Middle frontal gyrus (tissue), 1 donor: Measurements from ENCODE around the gene NHLRC4.

Source experiments
- DNase-seq: peaks from one replicate; pipeline ENCODE4 v3.0.0-alpha.2; 2015; ENCODE audit warnings: low spot score; ENCODE audit errors: extremely low spot score

Gene NHLRC4

DNA sequence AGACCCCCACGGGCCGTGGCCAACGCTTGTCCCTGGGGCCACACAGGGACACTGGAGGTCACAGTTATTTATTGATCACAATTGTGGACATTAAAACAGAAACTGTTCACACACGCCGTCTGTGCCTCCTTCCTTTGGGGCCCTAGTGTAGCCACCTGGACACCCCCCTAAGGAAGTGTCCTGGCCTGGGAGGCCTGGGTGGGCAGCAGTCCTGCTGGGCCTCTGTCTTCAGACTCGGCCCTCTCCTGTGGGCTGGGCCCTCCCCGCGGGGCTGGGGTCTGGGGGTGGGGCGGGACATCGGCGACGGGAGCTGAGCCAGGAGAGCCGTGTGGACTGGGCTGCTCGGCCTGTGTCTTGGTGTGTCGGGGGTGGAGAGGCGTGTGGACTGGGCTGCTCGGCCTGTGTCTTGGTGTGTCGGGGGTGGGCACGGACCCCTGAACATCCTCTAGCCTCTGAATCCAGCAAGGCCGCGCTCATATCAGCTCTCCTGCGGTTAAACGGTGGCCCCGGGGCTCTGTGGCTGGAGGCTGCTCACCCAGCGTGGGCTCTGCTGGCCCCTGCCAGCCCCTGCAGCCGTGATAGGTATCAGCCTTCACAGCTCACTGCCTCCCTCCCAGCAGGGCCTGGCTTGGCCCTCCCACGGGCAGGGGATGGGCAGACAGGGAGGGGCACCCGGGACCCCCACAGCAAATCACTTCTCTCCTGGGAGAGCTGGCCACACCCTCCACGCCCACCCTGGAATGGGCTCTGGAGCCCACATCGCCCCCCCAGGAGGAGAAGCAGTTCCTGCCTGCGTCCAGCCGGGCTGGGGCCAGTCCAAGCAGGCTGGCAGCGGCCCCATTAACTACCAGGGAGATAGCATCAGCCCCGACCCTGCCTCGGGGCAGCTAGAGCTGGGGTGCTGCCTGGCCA is 1.1 kb upstream of the NHLRC4 start:
- no peak for DNase-seq

DNA sequence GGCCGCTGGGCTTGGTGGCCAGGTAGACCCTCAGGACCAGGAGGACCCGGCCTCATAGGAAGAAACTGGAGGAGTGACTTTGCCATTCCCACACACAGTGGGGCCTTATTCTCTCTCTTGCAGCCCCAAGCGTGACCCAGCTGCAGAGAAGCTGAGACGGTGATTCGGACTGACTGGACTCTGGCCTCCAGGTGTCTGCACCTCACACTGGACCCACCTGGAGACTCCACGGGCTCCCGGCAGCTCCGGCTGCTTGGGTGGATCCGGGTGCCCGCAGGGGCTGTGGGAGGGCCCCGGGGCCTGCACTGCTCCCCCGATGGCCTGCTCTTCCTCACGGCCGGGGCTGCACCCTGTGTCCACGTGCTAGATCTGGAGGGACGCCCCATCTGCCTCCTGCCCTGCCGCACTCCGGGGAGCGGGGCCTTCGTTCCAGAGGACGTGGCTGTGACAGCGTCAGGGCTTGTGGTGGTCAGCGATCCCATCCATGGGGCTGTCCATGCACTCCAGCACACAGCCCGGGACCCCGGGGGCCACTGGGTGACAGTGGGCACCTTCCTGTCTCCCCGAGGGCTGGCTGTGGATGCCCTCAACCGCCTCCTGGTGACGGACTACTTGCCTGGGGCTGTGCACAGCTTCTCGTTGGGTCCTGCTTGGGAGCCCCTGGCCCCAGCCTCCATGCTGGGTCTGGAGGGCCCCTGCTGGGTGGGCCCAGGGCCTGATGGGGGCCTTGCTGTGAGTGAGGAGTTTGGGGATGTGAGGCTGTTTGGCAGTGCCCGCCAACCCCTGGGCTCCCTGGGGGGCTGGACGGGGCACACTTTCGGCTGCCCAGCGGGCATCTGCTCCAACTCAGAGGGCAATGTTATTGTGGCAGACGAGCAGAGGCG is 810 bp downstream of the NHLRC4 start:
- DNase-seq = no peak

DNA sequence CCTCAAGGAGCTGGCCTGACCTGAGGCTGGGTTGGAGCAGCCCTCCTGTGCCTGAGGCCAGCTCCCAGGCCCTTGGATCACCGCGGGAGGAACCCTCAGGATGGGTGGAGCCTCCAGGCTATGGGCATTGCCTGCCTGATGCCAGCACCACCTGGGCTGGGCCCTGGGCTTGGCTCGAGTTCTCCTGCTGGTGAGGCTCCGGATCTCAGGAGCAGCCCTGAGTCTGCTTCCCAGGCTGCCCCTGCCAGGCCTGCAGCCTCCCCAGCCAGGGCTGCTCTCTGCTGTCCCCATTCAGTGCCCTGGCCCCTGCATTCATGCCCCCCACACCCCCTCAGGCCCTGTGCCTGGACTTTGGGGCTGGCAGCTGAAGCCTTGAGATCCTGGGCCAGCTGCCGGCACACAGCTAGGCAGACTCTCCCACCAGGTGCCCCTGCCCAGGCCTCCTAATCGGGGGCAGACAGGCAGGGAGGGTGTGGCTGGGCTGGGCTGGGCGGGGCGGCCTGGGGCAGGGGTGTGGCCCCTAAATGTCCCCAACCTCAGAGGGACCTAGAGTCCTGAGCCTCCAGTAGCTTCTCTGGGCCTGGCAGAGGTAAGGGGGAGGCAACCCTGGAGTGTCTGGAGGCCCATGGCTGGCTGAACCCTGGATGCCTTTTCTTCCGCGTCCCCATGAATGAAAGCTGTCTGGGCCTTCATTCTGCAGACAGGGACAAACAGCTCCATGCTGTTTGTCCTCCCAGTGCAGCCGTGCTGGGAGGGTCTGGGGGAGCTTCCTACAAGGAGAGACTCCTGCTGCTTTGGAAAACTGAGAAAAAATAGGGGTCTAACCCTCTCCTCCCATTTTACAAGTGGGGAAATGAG is 1.8 kb downstream of the NHLRC4 start:
- DNase-seq = no peak

DNA sequence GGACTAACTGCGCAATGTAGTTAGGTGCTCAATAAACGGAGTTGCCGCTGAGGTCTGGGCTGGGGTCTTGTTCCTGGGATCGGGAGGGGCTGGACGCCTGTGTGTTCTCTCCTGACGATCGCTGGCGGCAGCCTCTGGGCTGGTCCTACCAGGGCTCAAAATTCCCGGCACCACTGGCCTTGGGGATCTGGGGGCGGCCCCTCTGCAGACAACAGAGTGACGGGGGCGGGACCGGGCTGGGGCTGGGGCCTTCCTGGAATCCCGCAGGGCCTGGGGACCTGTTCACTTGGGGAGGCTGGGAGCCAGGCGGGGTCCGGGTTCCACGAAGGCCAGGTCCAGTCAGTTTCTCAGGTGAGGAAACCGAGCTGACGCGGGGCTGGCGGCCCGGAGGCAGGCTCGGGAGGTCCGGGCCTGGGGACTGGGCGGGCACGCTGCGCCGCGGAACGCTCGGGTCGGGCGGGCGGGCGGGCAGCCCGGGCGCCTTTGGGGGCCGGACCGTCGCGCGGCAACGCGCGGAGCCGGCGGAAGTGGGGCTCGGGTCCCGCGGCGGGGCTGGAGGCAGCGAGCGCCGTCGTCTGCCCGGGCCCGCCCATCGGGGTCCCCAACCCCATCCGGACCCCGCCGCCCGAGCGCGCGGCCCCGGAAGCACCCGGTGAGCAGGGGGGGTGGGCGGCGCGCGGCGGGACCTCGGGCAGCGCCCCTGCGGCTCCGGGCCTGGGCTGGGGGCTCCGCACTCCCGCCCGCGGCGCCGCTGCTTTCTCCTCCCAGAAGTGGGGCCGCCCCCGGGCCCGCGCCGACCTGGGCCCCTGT is 2.8 kb downstream of the NHLRC4 start, which contains the start of gene PIGQ:
PIGQ (plus strand) TSS at position 524 of the 810 bp plus-strand sequence. CDS start 4,107 bp downstream, outside the sequence.
- DNase-seq = no peak

DNA sequence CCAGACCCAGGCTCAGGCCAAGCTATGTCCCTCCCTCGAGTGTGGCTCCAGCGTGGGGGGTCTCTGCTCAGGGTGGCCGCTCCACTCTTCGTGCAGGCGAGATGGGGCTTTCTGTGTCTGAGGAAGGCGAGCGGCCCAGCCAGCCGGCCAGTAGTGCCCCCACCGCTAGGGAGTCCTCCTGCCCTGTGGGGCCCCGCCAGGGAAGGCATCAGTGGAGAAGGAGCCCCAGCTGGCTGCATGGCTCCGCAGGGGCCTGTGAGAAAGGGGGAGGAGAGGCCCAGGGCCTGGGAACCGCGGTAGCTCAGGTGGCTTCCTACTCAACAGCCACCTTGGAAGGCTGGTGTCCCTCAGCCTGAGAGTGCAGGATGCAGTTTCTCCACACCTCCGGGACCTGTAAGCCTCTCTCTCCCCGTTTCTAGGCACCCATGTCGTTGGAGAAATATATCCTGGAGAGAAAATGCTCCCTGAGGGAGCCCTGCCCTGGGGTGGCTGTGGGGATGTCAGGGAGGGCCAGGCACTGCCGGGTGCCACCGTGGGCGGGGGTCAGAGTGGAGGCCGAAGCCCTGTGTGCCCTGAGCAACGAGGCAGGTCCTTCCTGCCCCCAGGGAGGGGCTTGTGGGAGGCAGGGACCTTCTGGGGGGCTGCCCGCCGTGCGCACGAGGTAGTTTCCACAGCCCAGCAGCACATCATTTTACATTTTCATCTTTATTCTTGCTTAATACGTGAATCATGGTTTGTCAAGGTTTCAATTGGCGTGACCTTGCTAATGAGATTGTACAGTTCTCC is 6.3 kb downstream of the NHLRC4 start:
- DNase-seq = no peak

DNA sequence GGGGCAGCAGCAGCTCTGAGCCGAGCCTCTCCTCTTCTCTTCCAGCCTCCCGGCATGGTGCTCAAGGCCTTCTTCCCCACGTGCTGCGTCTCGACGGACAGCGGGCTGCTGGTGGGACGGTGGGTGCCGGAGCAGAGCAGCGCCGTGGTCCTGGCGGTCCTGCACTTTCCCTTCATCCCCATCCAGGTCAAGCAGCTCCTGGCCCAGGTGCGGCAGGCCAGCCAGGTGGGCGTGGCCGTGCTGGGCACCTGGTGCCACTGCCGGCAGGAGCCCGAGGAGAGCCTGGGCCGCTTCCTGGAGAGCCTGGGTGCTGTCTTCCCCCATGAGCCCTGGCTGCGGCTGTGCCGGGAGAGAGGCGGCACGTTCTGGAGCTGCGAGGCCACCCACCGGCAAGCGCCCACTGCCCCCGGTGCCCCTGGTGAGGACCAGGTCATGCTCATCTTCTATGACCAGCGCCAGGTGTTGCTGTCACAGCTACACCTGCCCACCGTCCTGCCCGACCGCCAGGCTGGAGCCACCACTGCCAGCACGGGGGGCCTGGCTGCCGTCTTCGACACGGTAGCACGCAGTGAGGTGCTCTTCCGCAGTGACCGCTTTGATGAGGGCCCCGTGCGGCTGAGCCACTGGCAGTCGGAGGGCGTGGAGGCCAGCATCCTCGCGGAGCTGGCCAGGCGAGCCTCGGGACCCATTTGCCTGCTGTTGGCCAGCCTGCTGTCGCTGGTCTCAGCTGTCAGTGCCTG is 7.4 kb downstream of the NHLRC4 start:
- DNase-seq = no peak

DNA sequence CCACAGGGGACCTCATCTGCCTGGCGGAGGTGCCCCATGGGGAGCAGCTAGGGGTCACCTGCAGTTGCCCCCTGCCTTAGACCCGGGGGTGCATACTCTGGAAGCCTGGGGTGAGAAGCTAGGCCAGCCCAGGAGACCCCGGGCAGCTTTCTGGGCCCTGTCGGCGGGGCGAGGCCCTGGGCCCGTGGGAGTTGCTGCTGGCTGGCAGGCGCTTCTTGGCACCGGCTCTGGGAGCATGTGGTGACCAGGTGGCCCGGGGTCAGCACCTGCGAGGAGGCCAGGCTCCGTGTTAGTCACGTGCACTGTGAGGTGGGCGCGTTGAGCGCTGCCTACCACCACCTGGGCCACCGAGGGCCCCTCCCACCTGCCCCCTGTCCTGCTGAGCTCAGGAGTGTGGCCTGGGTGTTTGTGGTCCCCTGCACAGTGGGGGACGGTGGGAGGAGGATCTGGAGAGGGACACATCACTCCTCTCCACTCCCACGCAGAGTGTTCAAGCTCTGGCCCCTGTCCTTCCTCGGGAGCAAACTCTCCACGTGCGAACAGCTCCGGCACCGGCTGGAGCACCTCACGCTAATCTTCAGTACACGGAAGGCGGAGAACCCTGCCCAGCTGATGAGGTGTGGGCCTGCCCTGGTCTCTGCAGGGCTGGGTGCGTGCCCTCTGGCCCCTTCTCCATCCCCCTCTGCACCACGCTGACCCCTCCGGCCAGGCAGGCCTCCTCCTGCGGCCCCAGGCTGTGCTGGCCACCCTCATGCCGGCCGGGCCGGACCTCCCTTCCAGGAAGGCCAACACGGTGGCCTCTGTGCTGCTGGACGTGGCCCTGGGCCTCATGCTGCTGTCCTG is 8.8 kb downstream of the NHLRC4 start:
- no peak for DNase-seq

DNA sequence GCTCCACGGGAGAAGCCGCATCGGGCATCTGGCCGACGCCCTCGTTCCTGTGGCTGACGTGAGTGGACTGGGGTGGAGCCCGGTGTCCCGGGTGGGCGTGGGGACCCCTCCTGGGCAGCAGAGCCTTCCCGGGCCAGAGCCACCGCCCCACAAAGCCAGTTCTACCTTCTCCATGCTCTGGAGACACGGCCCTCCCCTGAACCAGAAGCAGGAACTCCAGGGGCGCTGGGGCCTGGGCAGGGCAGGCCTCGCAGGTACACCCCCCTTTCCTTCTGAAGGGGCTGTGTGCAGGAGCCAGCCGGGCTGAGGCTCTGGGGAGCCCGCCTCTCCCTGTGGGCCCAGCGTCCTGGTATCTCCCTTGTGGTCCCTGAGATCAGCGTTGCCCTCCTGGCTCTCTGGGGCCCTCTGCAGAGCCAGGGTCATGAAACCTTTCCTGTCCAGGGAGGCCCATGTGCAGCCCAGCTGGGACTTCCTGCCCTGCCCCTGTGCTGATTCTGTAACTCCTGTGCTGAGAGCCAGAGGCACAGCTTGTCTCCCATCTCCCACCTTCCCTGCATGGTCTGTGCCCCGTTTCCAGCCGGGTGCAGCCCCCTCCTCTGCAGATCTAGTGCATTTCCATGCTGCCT is 9.5 kb downstream of the NHLRC4 start:
- no peak for DNase-seq

DNA sequence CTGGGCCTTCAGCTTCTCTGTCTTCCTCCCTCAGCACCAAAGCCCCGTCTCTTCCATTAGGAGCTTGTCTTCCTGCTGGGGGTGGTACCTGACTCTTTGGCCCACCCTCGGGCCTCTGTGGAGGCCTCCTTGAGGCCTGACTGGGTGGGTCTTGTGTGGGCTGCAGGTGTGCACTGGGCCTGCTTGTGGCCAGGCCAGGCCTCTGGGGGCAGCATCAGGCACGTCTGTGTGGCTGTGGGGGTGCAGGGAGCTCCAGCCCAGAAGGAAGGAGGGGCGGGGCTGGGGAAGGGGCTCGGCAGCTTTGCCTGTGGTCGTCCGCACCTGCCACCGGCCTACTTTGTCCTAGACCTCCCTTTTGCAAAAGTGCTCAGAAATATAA is 10.0 kb downstream of the NHLRC4 start:
- DNase-seq = no peak

DNA sequence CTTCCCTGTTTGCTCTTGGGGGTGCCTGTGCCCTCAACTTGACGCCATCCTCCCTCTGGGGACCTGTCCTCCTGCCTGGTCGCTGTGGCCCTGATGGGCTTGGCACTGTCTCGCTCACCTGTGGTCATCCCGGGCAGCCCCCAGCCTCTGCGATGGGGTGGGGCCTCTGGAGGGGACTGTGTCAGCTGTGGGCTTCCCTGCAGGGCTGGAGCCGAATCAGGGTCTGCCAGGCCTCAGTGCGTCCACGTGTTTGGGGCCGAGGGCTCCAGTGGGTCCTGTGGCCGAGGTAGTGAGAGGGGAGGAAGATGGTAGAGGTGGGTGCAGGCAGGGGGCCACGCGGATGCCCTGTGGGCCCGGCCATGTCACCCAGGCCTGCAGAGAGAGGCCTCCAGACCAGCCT is 11.0 kb downstream of the NHLRC4 start:
- no peak for DNase-seq

DNA sequence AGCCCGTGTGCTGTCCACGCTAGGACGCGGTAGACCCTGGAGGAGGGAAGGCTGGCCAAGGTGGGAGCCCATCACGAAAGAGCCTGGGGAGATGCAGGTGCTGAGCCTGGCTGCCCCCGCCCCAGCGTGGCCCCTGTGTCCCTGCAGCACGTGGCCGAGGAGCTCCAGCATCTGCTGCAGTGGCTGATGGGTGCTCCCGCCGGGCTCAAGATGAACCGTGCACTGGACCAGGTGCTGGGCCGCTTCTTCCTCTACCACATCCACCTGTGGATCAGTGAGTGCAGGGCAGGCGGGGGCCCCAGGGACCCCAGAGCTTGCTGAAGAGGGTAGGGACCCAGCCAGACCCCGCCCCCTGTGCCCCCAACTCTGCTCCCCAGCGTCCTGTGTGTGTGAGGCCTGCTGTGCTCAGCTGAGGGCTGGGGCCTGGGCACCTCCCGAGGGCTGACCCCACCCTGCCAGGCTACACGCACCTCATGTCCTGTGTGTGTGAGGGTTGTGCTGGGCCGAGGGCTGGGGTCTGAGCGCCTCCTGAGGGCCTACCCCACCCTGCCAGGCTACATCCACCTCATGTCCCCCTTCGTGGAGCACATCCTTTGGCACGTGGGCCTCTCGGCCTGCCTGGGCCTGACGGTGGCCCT is 11.5 kb downstream of the NHLRC4 start:
- no peak for DNase-seq

DNA sequence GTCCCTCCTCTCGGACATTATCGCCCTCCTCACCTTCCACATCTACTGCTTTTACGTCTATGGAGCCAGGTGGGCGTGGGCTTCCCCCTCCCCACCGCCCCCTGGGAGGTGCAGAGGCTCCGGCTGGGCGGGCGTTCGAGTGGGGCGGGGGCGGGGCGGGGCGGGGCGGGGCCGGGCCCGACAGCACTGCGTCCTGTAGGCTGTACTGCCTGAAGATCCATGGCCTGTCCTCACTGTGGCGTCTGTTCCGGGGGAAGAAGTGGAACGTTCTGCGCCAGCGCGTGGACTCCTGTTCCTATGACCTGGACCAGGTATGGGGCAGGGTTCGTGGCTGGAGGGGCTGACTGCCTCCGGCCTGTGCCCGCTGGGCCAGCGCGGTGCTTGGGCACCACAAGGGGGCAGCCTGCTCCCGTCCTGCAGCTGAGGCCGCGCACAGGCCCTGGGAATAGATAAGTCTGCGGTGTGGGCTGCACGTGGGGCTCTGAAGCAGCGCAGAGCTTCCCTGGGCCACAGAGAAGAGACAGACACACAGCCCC is 12.1 kb downstream of the NHLRC4 start:
- DNase-seq = no peak

DNA sequence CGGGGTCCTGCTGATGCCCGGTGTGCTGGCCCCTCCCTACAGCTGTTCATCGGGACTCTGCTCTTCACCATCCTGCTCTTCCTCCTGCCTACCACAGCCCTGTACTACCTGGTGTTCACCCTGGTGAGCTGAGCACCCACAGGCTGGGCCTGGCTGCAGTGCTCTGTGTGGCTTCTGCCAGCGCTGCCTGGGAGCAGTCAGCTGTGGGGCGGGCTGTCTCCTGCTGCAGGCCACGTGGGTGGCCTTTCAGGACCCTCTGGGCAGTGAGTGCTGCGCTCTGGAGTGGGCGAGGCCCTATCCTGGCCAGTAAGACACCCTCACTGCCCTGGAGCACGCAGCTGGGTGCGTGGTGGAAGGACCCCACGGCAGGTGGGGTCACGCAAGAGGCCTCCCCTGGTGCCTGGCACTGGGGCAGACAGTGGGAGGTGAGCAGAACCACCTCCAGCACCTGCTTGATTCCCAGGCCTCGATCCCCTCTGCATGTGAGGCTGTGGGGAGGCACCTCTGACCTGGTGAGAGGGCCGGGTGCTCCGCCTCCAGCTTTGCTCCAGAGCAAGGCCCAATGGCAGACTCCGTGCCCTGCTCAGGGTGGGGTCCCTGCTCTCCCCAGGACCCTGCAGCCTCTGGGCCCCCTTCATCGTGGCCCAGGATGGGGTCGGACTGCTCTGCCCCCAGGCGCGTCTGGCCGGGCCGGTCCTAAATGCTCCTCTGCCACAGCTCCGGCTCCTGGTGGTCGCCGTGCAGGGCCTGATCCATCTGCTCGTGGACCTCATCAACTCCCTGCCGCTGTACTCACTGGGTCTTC is 13.5 kb downstream of the NHLRC4 start:
- no peak for DNase-seq

DNA sequence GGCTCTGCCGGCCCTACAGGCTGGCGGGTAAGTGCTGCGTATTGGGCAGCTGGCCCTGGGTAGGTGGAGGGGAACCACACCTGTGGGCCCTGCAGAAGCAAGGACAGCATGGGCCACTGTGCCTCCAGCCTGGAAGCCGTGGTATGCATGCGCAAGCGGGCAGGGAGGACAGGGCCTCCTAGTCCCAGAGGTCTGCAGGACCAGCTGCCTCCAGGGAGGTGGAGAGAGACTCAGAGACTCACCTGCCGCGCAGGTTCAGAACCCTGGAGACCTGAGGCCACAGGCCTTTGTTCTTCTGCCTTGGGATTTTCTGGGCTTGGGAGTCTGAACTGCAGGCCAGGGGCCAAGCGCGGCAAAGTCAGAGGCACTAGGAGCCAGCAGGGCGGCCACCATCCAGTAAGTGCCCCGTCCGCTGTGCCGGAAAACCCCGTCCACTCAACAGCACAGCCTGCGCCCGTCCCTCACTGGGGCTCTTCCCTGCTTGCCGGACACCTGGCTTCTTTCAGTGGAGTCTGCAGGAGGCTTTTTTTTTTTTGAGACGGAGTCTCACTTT is 14.2 kb downstream of the NHLRC4 start:
- no peak for DNase-seq

DNA sequence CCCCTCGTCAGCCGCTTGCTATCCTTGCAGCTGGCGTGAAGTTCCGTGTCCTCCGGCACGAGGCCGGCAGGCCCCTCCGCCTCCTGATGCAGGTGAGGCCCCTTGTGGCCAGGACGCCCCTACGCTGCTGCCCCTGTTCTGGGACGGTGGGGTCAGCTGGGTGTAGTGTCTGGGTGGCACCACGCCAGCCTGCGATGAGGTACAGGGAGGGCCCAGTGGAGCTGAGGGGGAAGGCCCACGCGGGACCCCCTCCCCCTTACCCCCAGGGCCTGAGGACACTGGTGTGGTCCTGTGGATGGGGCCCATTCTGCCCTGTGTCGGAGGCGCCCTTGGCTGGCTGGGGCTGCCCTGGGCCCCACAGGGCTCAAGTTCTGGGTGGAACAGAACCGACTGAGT is 15.4 kb downstream of the NHLRC4 start:
- no peak for DNase-seq
